OCI-LY3 (cell line): ENCODE data around the gene KDM3B.
A peak's percentile ranks its signal among the peaks of the same experiment; 100 is the strongest.

Source experiments
- H2AFZ ChIP-seq: fragments of 200-600, 300-600 bp; shearing (Covaris generic); 2 replicates; pipeline ENCODE4 v1.6.0; 2014; ENCODE audit warnings: antibody characterized with exemption, low read depth, low read length
- H3K27ac ChIP-seq: fragments of 200-600, 300-600 bp; sonication (generic); 2 replicates; pipeline ENCODE4 v1.5.1; 2014; ENCODE audit warnings: mild to moderate bottlenecking, low read length, moderate library complexity, mixed read lengths
- H3K27me3 ChIP-seq: fragments of 200-600, 300-600 bp; sonication (generic); 2 replicates; pipeline ENCODE4 v1.6.1; 2014; ENCODE audit warnings: low read depth, low read length, mixed read lengths
- H3K36me3 ChIP-seq: fragments of 200-600, 300-600 bp; sonication (generic); replicated peaks from 2 replicates; pipeline ENCODE3; 2014; ENCODE audit warnings: low read depth, low read length, mixed read lengths
- H3K4me1 ChIP-seq: fragments of 300-600, 200-600 bp; sonication (generic); 2 replicates; pipeline ENCODE4 v1.6.1; 2014; ENCODE audit warnings: low read length, mixed read lengths
- H3K4me2 ChIP-seq: fragments of 200-600, 300-600 bp; sonication (generic); 2 replicates; pipeline ENCODE4 v1.6.1; 2014; ENCODE audit warnings: low read length, mixed read lengths
- H3K4me3 ChIP-seq: fragments of 300-600, 200-600 bp; sonication (generic); 2 replicates; pipeline ENCODE4 v1.5.1; 2014; ENCODE audit warnings: antibody characterized with exemption, mild to moderate bottlenecking, low read length, moderate library complexity
- H3K79me2 ChIP-seq: fragments of 300-600, 200-600 bp; shearing (Covaris generic); 2 replicates; pipeline ENCODE4 v1.6.1; 2014; ENCODE audit warnings: mild to moderate bottlenecking, low read length, mixed read lengths
- H3K9ac ChIP-seq: fragments of 300-600, 200-600 bp; shearing (Covaris generic); 2 replicates; pipeline ENCODE4 v1.6.0; 2014; ENCODE audit warnings: mild to moderate bottlenecking, low read length, moderate library complexity
- H3K9me3 ChIP-seq: fragments of 200-600, 300-600 bp; shearing (Covaris generic); 2 replicates; pipeline ENCODE4 v1.6.1; 2014; ENCODE audit warnings: low read length, mixed read lengths; ENCODE audit not compliant: insufficient read depth
- H4K20me1 ChIP-seq: fragments of 200-600, 300-600 bp; sonication (generic); 2 replicates; pipeline ENCODE4 v1.6.1; 2016; ENCODE audit warnings: low read length, mixed read lengths; ENCODE audit not compliant: insufficient read depth
- EZH2phosphoT487 ChIP-seq: fragments of 200-600 bp; shearing (Covaris generic); IDR thresholded peaks from 2 replicates; pipeline ENCODE4 v1.6.1; 2018; ENCODE audit warnings: antibody characterized with exemption, mixed run types, low read depth
- TF ChIP-seq, protein P1 (sequence below): fragments of 200-600, 300-600 bp; sonication (generic); IDR thresholded peaks from 2 replicates; pipeline ENCODE4 v1.5.1; 2014; ENCODE audit warnings: antibody characterized with exemption, low read length, low read depth

Gene KDM3B

DNA sequence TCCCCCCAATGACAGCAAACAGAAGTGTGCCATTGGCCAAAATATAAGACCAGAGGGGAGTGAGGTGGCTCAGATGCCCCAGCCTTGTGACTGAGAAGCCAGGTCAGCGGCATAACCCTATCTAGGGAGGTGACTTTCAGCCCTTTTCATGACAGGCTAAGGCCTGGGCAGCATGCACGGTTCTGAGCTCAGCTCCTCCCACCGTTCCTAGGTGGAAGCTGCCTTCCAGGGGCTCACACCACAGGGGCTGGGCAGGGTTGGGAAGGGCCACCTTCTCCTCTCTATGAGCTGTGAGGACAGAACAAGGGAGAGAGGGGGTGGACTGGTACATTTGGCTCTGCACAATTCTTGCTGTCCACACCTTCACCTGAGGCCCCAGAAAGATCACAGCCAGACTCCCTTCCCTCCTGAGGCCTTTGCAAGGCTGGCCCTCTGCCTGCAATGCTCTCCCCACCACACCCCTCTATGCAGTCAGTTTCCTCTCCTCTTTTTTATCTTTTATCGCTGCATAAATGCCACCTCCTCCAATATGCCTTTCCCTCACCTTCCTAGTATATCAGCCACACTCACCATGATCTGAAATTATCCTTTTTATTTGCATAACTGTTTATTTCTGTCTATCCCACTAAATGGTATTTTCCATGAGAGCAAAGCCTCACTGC lies 107.7 kb downstream of the KDM3B start:
- Histone ChIP-seq H3K4me2 (no peak overlapping the region), H2AFZ (peak overlapping the region; percentile 81; the same call in 1 of the 2 replicates)
- TF ChIP-seq, protein P1, sequence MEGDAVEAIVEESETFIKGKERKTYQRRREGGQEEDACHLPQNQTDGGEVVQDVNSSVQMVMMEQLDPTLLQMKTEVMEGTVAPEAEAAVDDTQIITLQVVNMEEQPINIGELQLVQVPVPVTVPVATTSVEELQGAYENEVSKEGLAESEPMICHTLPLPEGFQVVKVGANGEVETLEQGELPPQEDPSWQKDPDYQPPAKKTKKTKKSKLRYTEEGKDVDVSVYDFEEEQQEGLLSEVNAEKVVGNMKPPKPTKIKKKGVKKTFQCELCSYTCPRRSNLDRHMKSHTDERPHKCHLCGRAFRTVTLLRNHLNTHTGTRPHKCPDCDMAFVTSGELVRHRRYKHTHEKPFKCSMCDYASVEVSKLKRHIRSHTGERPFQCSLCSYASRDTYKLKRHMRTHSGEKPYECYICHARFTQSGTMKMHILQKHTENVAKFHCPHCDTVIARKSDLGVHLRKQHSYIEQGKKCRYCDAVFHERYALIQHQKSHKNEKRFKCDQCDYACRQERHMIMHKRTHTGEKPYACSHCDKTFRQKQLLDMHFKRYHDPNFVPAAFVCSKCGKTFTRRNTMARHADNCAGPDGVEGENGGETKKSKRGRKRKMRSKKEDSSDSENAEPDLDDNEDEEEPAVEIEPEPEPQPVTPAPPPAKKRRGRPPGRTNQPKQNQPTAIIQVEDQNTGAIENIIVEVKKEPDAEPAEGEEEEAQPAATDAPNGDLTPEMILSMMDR, result no peak
- no peak for TF ChIP-seq EZH2phosphoT487

DNA sequence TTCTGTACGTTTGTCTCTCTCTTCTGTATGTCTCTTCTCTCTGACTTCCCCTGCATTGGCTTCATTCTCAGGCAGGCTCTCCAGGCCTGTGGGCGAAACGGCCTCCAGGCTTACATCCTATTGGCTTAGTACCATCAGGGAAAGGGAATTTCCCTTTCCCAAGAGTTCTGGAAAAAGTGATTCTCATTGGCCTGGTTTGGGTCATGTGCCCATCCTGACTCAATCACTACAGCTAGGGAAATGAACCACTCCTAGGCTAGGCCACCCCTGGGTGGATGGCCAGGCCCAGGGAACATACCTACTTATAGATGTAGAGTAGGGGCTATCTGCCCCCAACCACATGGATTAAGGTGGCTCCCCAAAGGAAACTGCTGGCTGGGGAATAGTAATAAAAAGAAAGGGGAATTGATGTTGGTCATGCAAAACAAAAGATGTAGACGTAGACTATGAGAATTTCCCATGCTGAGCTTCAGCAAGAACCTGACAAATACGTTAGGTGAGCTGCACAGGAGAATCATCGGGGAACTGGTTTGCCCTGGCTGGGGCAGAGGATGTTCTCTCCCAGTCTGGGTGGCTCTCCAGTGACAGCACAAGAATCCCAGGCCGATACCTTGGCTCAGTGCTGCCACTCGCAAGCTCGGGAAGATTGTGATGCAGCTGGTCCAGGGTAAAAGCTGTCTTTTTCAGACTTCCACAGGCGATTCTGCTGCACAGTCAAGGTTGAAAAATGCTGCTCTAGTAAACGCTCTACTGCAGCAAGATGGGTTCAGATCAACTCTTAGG lies 109.0 kb downstream of the KDM3B start:
- Histone ChIP-seq H3K9me3 (no peaks in the 10 kb centered on the region), H3K4me2 (no peak overlapping the region), H3K4me3 (no peak overlapping the region), H3K27ac (no peak overlapping the region), H3K4me1 (peaks cover 11% of the 10 kb centered on the region), H3K36me3 (no peaks in the 10 kb centered on the region), H2AFZ (no peak overlapping the region), H3K79me2 (no peaks in the 10 kb centered on the region), H4K20me1 (no peaks in the 10 kb centered on the region), H3K9ac (no peak overlapping the region), H3K27me3 (no peaks in the 10 kb centered on the region)
- TF ChIP-seq, protein P1, result no peak
- no peak for TF ChIP-seq EZH2phosphoT487

More for the DNA sequence above, 107.7 kb downstream of the KDM3B start:
- no peaks in the 10 kb centered on the region for H3K36me3 ChIP-seq
- peaks cover 11% of the 10 kb centered on the region for H3K4me1 ChIP-seq
- H3K79me2 ChIP-seq, result no peaks in the 10 kb centered on the region
- H3K27me3 ChIP-seq, result no peaks in the 10 kb centered on the region
- H3K9me3 ChIP-seq, result no peaks in the 10 kb centered on the region
- H3K9ac ChIP-seq, result no peak overlapping the region
- no peaks in the 10 kb centered on the region for H4K20me1 ChIP-seq
- no peak overlapping the region for H3K4me3 ChIP-seq
- no peak overlapping the region for H3K27ac ChIP-seq

DNA sequence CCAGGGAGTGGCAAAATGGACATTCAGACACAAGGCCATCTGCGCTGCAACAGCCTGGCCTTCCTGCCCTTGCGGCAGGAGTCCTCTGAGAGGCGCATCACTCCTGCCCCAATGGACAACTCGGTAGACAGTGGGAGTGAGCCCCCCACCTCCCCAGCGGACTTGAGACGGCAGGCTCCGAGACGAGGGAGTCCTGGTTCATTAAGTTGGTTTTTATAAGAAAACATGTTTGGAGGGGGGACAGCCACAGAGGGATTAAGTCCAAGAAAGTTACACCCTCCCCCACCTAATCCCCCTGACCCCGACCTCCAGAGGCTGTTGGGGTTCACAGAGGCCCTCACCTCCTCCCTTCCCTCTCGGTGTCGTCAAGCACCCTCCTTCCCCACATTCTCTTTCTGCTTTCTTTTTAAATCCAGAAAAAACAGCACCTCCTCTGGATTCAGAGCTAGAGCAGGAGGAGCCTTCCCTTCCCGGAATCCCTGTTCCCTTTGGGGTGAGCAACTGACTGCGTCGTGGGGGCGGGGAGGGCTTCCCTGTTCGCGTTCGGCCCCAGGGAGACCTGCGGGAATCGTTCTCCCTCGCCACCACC lies 111.0 kb downstream of the KDM3B start:
- Histone ChIP-seq H4K20me1 (no peaks in the 10 kb centered on the region), H3K36me3 (no peaks in the 10 kb centered on the region), H3K4me2 (peak overlapping the region; percentile 87), H3K9ac (peak overlapping the region; percentile 87), H3K27me3 (no peaks in the 10 kb centered on the region), H2AFZ (peak overlapping the region; percentile 64), H3K4me1 (peaks cover 9% of the 10 kb centered on the region), H3K4me3 (peak overlapping the region; percentile 94), H3K79me2 (no peaks in the 10 kb centered on the region), H3K9me3 (no peaks in the 10 kb centered on the region), H3K27ac (peak overlapping the region; percentile 62)
- TF ChIP-seq, protein P1, result no peak
- no peak for TF ChIP-seq EZH2phosphoT487

DNA sequence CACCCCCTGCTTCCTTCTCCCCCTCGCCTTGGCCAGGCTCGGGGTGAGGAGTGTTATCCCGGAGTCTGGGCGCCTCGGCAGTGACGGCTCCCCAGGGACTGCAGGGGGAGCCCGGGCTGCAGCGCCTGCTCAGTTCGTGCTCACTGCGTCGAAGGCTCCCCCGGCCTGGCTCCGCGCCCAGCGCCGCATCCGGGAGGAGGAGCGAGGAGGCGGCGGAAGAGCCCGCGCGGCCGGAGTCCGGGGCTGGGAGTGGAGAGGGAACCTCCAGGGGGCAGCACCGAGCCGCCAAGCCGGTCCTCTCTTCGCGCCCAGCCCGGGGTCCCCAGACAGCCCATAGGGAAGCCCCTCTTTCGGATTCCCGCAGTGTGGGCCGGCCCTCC lies 111.5 kb downstream of the KDM3B start:
- H3K4me1 ChIP-seq, result peaks cover 8% of the 10 kb centered on the region
- no peak for TF ChIP-seq EZH2phosphoT487
- TF ChIP-seq, protein P1, result peak; percentile 53
- peak overlapping the region; percentile 80 for H3K27ac ChIP-seq
- no peaks in the 10 kb centered on the region for H3K9me3 ChIP-seq
- H2AFZ ChIP-seq, result peak overlapping the region; percentile 90
- no peaks in the 10 kb centered on the region for H3K36me3 ChIP-seq
- H4K20me1 ChIP-seq, result no peaks in the 10 kb centered on the region
- H3K4me2 ChIP-seq, result peak overlapping the region; percentile 87
- H3K79me2 ChIP-seq, result no peaks in the 10 kb centered on the region
- H3K9ac ChIP-seq, result peak overlapping the region; percentile 95
- H3K4me3 ChIP-seq, result peak overlapping the region; percentile 94
- no peaks in the 10 kb centered on the region for H3K27me3 ChIP-seq
